PFSK-1 (cell line): Measurements from ENCODE around the gene TAS1R2.

ENCODE experiments used
- FOXP2 ChIP-seq: optimal IDR thresholded peaks from 2 replicates; pipeline ENCODE3; 2011; ENCODE audit warnings: borderline replicate concordance, control low read depth, inconsistent platforms; ENCODE audit not compliant: insufficient read depth; ENCODE audit errors: extremely low read length, extremely low read depth
- POLR2AphosphoS5 ChIP-seq: IDR thresholded peaks from 2 replicates; pipeline ENCODE4 v1.6.1; 2012; ENCODE audit warnings: low read depth, mild to moderate bottlenecking, control low read depth, low read length, moderate library complexity
- SIN3A ChIP-seq: IDR thresholded peaks from 2 replicates; pipeline ENCODE4 v1.6.1; 2012; ENCODE audit warnings: mild to moderate bottlenecking, low read length, moderate library complexity, borderline replicate concordance; ENCODE audit not compliant: insufficient read depth
- TAF1 ChIP-seq: IDR thresholded peaks from 2 replicates; pipeline ENCODE4 v1.6.1; 2012; ENCODE audit warnings: low read length, control low read depth, borderline replicate concordance; ENCODE audit not compliant: insufficient read depth
- TF ChIP-seq, protein P1 (sequence below), 2 experiments: IDR thresholded peaks; 2 replicates each; pipeline versions ENCODE4 v1.6.1 to v1.8.0; 2011 to 2012; ENCODE audit warnings: low read depth in 2 of 2, low read length in 2 of 2, control low read depth in 1 of 2, inconsistent platforms in 1 of 2, mild to moderate bottlenecking in 1 of 2, moderate library complexity in 1 of 2; ENCODE audit not compliant: insufficient read depth in 1 of 2

The TAS1R2 gene

DNA sequence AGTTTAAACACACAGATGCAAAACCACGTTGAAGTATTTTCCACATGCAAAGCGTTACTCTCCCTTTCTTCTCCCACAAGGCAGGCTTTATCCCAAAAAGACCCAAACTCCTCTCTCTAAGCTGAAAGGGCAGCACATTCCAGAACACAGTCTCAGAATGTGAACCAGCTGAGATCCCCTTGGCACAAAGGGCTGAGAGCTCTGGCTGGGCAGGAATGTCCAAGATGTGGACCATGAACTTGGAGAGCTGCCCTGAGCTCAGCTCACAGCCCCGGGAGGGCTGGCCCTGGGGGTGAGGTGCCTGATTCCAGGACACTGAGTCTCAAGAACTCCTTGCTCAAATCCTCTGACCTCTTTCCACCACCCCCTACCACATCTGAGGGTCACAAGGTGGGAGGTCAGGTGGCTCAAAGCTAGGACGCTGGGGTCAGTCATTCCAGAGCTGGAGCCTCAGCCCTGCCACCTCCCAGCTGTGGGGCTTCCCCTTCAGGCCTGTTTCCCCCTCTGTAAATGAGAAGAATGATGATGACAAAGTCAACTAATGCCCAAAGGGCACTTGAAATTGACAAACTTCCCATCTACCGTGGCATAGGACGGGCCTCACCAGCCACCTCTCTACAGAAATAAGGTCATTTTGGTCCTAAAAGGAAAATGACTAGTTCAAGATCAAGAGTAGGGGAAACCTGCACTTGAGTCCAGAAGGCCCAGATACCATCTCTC, 31.4 kb upstream of the TAS1R2 start:
- TF ChIP-seq, protein P1, sequence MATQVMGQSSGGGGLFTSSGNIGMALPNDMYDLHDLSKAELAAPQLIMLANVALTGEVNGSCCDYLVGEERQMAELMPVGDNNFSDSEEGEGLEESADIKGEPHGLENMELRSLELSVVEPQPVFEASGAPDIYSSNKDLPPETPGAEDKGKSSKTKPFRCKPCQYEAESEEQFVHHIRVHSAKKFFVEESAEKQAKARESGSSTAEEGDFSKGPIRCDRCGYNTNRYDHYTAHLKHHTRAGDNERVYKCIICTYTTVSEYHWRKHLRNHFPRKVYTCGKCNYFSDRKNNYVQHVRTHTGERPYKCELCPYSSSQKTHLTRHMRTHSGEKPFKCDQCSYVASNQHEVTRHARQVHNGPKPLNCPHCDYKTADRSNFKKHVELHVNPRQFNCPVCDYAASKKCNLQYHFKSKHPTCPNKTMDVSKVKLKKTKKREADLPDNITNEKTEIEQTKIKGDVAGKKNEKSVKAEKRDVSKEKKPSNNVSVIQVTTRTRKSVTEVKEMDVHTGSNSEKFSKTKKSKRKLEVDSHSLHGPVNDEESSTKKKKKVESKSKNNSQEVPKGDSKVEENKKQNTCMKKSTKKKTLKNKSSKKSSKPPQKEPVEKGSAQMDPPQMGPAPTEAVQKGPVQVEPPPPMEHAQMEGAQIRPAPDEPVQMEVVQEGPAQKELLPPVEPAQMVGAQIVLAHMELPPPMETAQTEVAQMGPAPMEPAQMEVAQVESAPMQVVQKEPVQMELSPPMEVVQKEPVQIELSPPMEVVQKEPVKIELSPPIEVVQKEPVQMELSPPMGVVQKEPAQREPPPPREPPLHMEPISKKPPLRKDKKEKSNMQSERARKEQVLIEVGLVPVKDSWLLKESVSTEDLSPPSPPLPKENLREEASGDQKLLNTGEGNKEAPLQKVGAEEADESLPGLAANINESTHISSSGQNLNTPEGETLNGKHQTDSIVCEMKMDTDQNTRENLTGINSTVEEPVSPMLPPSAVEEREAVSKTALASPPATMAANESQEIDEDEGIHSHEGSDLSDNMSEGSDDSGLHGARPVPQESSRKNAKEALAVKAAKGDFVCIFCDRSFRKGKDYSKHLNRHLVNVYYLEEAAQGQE (IDR thresholded peaks at IDR 0.05; ENCODE audit: insufficient read depth in 1 of 2, low read depth in 2 of 2, low read length in 2 of 2), result no peak

DNA sequence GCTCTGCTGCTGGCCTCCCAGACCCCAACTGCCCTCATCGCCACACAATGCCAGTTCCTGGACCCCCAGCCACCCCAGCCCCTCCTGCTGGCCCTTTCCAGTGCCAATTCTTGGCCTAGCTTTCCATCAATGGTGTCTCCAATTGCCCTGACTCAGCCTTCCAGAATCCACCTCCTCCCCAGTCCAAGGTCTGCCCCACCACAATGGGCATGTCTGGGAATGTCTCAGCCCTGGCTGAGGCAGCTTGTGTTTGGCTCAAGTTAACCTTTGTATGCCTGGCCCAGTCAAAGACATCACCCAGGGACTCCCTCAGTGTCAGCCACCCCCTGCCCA, 26.5 kb upstream of the TAS1R2 start:
- no peak for TF ChIP-seq TAF1
- TF ChIP-seq, protein P1 (IDR thresholded peaks at IDR 0.05; ENCODE audit: insufficient read depth in 1 of 2, low read depth in 2 of 2, low read length in 2 of 2), result no peak

DNA sequence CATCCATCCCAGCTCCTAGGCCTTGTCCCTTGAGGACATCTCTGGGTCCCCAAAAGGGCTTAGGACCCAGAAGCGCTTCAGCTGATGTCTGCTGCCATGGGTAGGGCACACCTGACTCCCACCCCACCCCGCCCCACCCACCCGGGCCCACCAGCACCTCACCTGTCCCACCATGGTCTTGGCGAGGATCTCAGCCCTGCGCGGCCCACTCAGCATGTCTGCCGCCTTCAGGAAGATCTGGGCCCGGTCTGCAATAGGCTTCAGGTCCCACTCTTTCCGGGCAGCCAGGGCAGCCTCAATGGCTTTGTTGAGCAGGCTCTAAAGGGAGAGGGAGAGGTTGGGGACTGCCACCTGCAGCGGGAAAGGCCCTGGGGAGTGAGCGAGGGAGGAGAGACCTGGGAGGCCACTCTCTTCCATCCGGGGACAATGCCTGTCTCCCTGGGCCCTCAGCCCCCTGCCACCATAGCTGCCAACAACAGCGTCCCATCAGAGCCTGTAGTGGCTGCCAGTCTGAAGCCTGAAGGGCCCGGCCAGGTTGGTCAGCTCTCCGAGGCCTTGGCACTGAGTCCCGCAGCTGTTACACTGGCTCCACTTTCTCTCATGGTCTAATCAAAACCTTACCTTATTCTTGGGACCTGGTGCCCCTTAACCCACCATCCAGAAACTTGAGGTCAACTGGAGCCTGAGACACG, 26.0 kb upstream of the TAS1R2 start:
- TF ChIP-seq SIN3A (no peak), POLR2AphosphoS5 (no peak), TAF1 (no peak), FOXP2 (no peak)
- TF ChIP-seq, protein P1 (IDR thresholded peaks at IDR 0.05; ENCODE audit: insufficient read depth in 1 of 2, low read depth in 2 of 2, low read length in 2 of 2), result no peak

DNA sequence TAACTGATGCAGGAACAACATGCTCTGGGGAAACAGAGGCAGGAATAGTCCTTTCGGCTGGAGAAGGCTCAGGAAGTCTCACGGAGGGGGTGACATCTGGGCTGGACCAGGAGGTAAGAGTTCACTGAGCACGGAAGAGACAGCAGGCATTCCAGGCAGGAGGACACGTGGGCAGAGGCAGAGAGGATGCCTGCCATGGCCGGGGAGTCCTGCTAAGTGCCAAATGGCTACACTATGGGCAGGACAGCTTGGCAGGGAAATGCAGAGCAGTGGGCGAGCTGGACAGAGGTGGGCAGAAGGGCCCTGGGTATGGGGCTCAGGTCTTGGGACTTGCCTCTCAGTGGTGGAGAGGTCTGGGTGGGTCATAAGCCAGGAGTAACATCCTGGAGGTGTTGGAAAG, 25.3 kb upstream of the TAS1R2 start:
- TF ChIP-seq TAF1 (no peak), FOXP2 (no peak), POLR2AphosphoS5 (no peak), SIN3A (no peak)
- TF ChIP-seq, protein P1 (IDR thresholded peaks at IDR 0.05; ENCODE audit: insufficient read depth in 1 of 2, low read depth in 2 of 2, low read length in 2 of 2), result no peak

DNA sequence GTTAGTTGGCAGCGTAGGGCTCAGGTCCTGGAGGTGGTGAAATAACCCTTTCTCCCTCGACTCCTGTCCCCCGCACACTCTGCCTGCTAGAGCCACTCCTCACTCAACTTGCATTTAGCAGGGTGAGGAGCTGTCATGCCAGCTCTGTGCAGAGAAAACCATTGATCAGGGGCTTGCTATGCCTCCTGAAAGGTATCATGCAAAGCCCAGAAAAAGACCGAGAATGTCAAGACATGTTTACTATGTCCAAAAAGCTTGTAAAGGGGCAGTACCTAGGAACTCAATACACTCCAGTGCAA, 24.9 kb upstream of the TAS1R2 start:
- TF ChIP-seq TAF1 (no peak), SIN3A (no peak), POLR2AphosphoS5 (no peak), FOXP2 (no peak)
- TF ChIP-seq, protein P1 (IDR thresholded peaks at IDR 0.05; ENCODE audit: insufficient read depth in 1 of 2, low read depth in 2 of 2, low read length in 2 of 2), result no peak
